HTERT RPE-1 (cell line): ENCODE data around the gene DPF3.

Experiments used
- in situ Hi-C: fragments of 300-500 bp; cut with MboI; formaldehyde crosslinking; loops from 4 replicates; pipeline ENCODE4 v1.14.3; 2020; ENCODE audit warnings: low sequenced_read_pairs

Gene DPF3

GRCh38 chr14:72744416-72745120, 149.3 kb downstream of the DPF3 start:
- in situ Hi-C loops: no loop called here

- in situ Hi-C loops: no loop called here
These were observed 150.3 kb downstream of the DPF3 start for GRCh38 chr14:72743626-72744025.

GRCh38 chr14:72742838-72743195, 151.1 kb downstream of the DPF3 start:
- in situ Hi-C loops: no loop called here

GRCh38 chr14:72742118-72742837, 151.6 kb downstream of the DPF3 start:
- in situ Hi-C loops: no loop called here

- in situ Hi-C loops: no loop called here
These were observed 152.1 kb downstream of the DPF3 start for GRCh38 chr14:72741826-72742117.

GRCh38 chr14:72740966-72741825, 152.7 kb downstream of the DPF3 start:
- in situ Hi-C loops: no loop called here

- in situ Hi-C loops: no loop called here
These were observed 153.4 kb downstream of the DPF3 start for GRCh38 chr14:72740504-72740961.

GRCh38 chr14:72739446-72740405, 154.2 kb downstream of the DPF3 start:
- in situ Hi-C loops: no loop called here

- in situ Hi-C loops: no loop called here
These were observed 155.7 kb downstream of the DPF3 start for GRCh38 chr14:72738161-72738611.

GRCh38 chr14:72737560-72737943, 156.3 kb downstream of the DPF3 start:
- in situ Hi-C loops: no loop called here

GRCh38 chr14:72736786-72737559, 156.9 kb downstream of the DPF3 start:
- in situ Hi-C loops: no loop called here

- in situ Hi-C loops: no loop called here
These were observed 157.6 kb downstream of the DPF3 start for GRCh38 chr14:72736308-72736707.

- in situ Hi-C loops: no loop called here
These were observed 161.7 kb downstream of the DPF3 start for GRCh38 chr14:72732022-72732780.

- in situ Hi-C loops: no loop called here
These were observed 162.5 kb downstream of the DPF3 start for GRCh38 chr14:72731252-72732020.

- in situ Hi-C loops: no loop called here
These were observed 163.4 kb downstream of the DPF3 start for GRCh38 chr14:72730468-72730867.

GRCh38 chr14:72726444-72726843, 167.5 kb downstream of the DPF3 start:
- in situ Hi-C loops: no loop called here

GRCh38 chr14:72723858-72724530, 169.9 kb downstream of the DPF3 start:
- in situ Hi-C loops: no loop called here
